ENCODE data around the gene VPS37B.

The VPS37B gene

DNA sequence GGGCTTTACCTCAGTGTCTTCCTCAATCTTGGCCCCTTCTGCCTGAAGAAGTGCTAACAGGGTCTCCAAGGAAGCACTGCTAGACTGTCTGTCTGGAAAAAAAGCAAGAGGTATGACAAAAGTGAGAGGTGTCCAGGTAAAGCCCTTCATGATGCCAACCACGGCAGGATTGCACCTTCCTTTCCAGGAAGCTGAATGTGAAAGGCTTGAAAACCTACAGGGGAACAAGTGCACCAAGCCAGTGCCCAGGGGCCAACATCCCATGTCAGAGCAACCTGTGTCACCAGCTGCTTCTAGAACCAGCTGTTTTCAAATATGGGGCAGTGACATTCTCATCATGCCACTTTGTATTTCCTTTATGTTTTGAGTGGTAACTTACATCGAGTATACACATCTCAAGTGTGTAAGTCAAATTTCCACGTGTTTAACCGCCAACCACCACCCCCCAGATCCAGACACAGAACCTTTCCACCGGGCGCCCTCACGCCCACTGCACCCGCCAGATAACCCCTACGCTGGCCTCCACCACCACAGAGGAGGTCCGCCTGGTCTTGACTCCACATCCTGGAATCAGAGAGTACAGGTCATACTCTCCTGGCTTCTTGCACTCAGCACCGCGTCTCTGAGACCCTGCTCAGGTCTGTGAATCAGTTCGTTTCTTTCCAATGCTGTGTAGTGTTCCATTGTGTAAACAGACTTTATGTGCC is 27.3 kb downstream of the VPS37B start:
- TF ChIP-seq, protein P1, sequence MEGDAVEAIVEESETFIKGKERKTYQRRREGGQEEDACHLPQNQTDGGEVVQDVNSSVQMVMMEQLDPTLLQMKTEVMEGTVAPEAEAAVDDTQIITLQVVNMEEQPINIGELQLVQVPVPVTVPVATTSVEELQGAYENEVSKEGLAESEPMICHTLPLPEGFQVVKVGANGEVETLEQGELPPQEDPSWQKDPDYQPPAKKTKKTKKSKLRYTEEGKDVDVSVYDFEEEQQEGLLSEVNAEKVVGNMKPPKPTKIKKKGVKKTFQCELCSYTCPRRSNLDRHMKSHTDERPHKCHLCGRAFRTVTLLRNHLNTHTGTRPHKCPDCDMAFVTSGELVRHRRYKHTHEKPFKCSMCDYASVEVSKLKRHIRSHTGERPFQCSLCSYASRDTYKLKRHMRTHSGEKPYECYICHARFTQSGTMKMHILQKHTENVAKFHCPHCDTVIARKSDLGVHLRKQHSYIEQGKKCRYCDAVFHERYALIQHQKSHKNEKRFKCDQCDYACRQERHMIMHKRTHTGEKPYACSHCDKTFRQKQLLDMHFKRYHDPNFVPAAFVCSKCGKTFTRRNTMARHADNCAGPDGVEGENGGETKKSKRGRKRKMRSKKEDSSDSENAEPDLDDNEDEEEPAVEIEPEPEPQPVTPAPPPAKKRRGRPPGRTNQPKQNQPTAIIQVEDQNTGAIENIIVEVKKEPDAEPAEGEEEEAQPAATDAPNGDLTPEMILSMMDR (IDR thresholded peaks at IDR 0.05; ENCODE audit: control insufficient read depth, extremely low read depth, insufficient read depth) = no peak
- H3K4me3 ChIP-seq (ENCODE audit: low read depth, low read length) = no peak overlapping the region
- DNase-seq (ENCODE audit: low read depth) = no peak

DNA sequence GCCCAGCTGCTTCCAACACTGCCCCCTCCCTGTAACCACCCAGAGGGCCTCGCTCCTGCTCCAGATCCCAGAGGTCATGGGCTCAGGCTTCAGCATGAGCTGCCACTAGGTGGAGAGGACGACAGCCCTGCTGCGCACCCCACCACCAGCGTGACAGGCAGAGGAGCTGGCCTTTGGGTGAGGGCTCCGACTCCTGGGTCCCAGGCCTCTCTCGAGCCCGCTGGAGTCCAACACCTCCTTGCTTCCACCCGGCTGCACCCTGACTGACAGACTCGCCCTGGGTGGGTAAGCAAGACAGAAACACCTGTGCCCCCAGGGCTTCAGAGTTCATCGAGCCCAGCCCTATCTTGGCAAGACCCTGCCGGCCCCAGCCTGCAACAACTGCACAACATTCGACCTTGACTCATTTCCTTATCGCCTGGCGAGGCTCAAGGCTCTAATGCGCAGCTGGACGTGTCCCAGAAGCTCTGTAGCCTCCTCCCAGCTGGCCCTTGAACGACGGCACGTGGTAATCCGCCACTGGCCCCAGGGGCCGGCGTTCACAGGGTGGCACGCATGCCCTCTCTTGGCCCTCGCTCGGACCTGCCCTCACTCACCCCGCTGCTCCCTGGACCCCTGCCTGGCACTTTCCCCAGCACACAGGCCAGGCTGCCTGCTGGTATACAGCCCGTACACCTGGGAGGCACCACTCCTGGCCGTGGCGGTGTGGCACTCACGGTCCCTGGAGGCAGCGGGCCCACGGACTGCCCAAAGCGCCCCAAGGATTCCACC is 28.0 kb downstream of the VPS37B start:
- TF ChIP-seq, protein P1 (IDR thresholded peaks at IDR 0.05; ENCODE audit: control insufficient read depth, extremely low read depth, insufficient read depth) = no peak
- no peak overlapping the region for H3K4me3 ChIP-seq (ENCODE audit: low read depth, low read length)
- no peak for DNase-seq (ENCODE audit: low read depth)

DNA sequence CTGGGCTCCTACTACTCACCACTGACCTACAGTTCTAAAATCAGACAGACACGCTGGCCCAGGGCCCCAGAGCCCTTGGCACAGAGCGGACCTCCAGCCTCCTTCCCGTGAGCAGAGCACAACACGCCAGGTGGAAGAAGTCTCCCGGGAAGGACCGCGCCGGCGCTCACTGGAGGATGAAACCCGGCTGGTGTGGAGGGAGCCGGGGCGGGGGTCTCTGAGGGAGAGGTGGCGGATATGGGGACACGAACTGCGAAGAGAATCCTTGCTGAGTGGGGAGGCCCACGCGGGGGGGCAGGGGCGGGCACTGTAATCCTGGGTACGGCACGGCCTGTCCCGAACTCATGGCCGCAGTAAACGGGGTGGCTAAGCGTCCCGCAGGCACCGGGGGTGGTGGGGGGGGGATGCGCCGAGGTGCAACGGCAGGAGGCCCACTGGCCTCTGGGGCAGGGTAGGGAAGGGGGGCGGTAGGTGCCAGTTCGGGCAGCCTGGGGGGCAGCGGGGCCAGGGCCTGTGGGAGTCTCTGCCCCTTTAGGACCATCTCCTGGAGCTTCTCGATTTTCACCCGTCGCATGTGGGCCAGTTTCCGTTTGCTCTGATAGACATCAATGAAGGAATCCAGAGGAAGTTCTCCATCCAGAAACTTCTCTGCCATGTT is 28.8 kb downstream of the VPS37B start:
- no peak for DNase-seq (ENCODE audit: low read depth)
- no peak overlapping the region for H3K4me3 ChIP-seq (ENCODE audit: low read depth, low read length)
- TF ChIP-seq, protein P1 (IDR thresholded peaks at IDR 0.05; ENCODE audit: control insufficient read depth, extremely low read depth, insufficient read depth) = no peak

DNA sequence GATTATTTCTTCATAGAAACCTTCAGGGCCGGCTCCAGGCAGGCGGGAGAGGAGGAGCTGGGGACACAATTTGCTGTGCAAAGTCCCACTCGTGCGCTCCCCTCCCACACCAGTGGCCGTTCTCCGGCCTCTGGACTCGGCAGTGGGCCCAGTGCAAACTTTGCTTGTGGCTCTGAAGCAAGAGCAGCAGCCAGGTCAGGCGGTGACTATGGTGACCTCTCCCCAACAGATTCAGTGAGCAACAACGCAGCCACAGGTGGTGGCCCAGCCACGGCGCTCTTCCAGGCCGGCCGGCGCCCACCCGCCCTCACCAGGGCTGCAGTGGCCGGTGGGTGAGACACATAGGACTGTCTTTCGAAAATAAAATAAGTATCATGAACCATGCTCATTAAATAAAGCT is 29.5 kb downstream of the VPS37B start:
- H3K4me3 ChIP-seq (ENCODE audit: low read depth, low read length) = no peak overlapping the region
- no peak for DNase-seq (ENCODE audit: low read depth)
- TF ChIP-seq, protein P1 (IDR thresholded peaks at IDR 0.05; ENCODE audit: control insufficient read depth, extremely low read depth, insufficient read depth) = no peak

DNA sequence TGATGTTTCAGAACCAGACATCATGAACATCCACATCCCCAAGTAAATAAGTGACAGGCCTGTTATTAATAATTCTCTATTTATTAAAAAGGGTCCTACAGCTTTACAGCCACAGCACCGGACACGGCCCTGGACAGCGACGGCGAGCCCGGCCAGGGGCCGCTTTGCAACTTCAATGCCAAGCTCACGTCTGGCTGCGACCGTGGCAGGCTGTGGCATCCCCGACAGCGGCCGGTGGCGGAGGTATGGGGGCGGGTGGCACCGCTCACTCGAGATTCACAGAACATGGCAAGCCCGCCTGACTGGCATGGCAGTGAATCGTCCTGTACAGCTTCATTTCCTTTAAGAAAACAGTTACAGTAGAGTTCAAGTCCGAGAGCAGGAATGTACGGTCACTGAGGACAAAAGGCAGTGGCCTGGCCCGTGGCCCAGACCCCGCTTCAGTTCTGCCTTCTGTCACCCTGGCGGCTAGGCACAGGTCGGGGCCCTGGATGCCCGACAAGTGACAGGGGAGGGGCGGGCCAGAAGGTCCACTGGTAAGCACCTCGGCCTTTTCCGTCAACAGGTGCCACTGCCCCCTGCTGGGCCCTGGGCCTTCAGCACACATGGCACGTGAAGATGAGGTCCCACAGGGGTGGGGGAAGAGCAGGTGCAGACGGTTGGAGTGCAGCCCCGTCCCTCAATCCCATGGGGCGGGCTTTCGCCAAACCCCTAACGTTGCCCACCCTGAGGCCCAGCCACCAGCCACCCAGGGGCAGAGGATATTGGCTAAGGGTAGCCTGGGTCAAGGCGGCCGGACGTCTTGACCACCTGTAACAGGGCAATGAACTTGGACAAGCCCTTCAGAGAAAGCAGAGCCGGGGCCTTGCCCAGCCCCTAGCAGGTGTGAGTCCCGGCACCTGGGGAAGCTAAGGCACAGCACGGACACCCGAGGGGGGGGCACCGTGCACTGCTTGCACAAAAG is 30.4 kb downstream of the VPS37B start:
- TF ChIP-seq, protein P1 (IDR thresholded peaks at IDR 0.05; ENCODE audit: control insufficient read depth, extremely low read depth, insufficient read depth) = peak; percentile 64
- no peak overlapping the region for H3K4me3 ChIP-seq (ENCODE audit: low read depth, low read length)
- no peak for DNase-seq (ENCODE audit: low read depth)

DNA sequence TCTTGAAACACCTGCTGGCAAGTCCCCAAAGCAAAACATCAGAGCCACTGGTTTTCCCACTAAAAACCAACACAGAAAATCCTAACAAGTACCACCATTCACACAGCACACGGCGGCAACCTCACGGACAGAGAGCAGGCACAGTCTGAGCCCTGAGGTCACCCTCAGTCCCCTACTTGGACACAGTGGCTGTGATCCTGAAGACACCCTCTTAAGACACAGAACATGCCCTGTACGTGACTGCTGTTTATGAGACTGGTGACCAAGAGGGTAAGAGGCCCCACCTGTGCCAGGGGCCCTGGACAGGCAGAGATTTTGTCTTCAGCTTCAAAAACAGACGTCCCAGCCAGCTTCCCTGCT is 31.1 kb downstream of the VPS37B start:
- TF ChIP-seq, protein P1 (IDR thresholded peaks at IDR 0.05; ENCODE audit: control insufficient read depth, extremely low read depth, insufficient read depth) = no peak
- no peak for DNase-seq (ENCODE audit: low read depth)
- H3K4me3 ChIP-seq (ENCODE audit: low read depth, low read length) = no peak overlapping the region

Measured in LNCaP clone FGC (cell line).